Stimulated activated CD4-positive, alpha-beta T cell treated with anti-CD3 and anti-CD28 coated beads, TNF-alpha, amount 100 ng/mL, for 1 hour (primary cell): ENCODE results near the gene USP21.

Experiments used
- DNase-seq, 3 donors: peaks; one replicate each; pipeline ENCODE4 v3.0.0-alpha.2; 2020; ENCODE audit warnings: low read depth in 3 of 3, low spot score in 1 of 3

USP21 gene

GRCh38 chr1:161192476-161193465 lies 33.5 kb downstream of the USP21 start:
- DNase-seq, result peak; percentile 35 to 44 (median 38)

GRCh38 chr1:161193561-161194235 lies 34.4 kb downstream of the USP21 start:
- DNase-seq, result no peak

- no peak for DNase-seq
Observed at GRCh38 chr1:161195171-161195570, 35.9 kb downstream of the USP21 start.

- no peak for DNase-seq
Observed at GRCh38 chr1:161196111-161196510, 36.8 kb downstream of the USP21 start.

GRCh38 chr1:161196521-161197451 lies 37.5 kb downstream of the USP21 start:
- no peak for DNase-seq

GRCh38 chr1:161197560-161198193 lies 38.4 kb downstream of the USP21 start:
- no peak for DNase-seq

GRCh38 chr1:161198194-161198896 lies 39.0 kb downstream of the USP21 start:
- DNase-seq, result no peak

GRCh38 chr1:161198897-161199431 lies 39.7 kb downstream of the USP21 start, which contains the start of gene ADAMTS4:
TSS of gene ADAMTS4 (minus strand) at chr1:161199054. CDS start at chr1:161198627, 427 bp downstream.
- DNase-seq, result no peak

- DNase-seq, result no peak
Observed at GRCh38 chr1:161199506-161200139, 40.3 kb downstream of the USP21 start.

GRCh38 chr1:161200421-161200991 lies 41.2 kb downstream of the USP21 start:
- DNase-seq, result no peak

GRCh38 chr1:161200992-161201835 lies 41.9 kb downstream of the USP21 start:
- no peak for DNase-seq

- DNase-seq, result peak; percentile 76 to 93 (median 89)
Observed at GRCh38 chr1:161201836-161202712, 42.8 kb downstream of the USP21 start, which contains the start of gene NDUFS2. TSS of gene NDUFS2 (plus strand) at chr1:161202367. CDS start at chr1:161202386, 19 bp downstream.

GRCh38 chr1:161206411-161207140 lies 47.3 kb downstream of the USP21 start:
- DNase-seq, result no peak

- DNase-seq, result no peak
Observed at GRCh38 chr1:161207173-161207572, 47.9 kb downstream of the USP21 start.

GRCh38 chr1:161209790-161210409 lies 50.6 kb downstream of the USP21 start:
- peak in 2 of 3 donors; percentile 24 to 44 for DNase-seq

GRCh38 chr1:161214369-161214768 lies 55.1 kb downstream of the USP21 start:
- no peak for DNase-seq
